GM21717 (cell line): ENCODE results near the gene TTC9B.
"Not testable (repeated sequence)": the region's sequence is repeated elsewhere in the genome, so short reads cannot be mapped to it uniquely, and the experiment has no call there.

ENCODE experiments used
- ATAC-seq: cut with Tn5 transposase; IDR thresholded peaks from one replicate; pipeline ENCODE4 v1.9.1; 2021; ENCODE audit warnings: mild to moderate bottlenecking, moderate library complexity; ENCODE audit not compliant: unreplicated experiment

The TTC9B gene

DNA sequence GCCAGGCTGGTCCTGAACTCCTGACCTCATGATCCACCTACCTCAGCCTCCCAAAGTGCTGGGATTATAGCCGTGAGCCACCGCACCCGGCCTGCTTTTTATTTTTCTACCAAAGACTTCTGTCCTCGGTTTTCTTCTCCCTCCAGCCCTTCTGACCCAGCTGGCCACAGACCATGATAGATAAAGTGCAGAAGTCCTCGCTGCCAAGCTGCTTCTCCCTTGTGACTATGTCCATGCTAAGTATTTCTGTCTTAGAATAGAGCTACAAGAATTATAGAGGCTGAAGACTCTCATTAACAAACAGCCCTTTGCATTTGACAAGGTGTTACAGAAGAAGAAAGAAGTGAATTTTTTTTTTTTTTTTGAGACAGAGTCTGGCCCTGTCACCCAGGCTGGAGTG is 42.4 kb downstream of the TTC9B start:
- ATAC-seq, result no peak

DNA sequence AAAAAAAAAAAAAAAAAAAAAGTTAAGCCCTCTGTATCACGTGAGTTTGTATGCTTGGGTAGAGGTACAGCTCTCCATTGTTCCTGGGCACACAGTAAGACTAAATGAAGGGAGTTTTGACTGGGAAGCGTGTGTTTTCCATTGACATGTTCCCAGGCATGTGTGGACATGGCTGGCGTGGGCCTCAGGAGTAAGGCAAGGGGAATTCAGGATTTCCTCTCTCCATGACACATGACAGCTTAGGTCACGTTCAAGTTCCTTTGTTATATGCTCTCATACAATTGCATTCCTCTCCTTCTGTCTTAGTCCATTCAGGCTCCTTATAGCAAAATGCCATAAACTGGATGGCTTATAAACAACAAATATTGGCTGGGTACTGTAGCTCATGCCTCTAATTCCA is 44.1 kb downstream of the TTC9B start:
- no peak for ATAC-seq

DNA sequence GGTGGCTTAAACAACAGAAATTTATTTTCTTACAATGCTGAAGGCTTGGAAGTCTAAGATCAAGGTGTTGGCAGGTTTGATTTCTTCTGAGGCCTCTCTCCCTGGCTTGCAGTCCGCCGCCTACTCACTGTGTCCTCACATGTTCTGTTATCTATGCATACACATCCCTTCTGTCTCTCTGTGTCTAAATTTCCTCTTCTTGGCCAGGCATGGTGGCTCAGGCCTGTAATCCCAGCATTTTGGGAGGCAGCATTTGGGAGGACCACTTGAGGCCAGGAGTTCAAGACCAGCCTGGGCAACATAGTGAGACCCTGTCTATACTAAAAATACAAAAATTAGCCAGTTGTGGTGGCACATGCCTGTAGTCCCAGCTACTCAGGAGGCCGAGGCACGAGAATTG is 46.9 kb downstream of the TTC9B start:
- not testable (repeated sequence) for ATAC-seq

DNA sequence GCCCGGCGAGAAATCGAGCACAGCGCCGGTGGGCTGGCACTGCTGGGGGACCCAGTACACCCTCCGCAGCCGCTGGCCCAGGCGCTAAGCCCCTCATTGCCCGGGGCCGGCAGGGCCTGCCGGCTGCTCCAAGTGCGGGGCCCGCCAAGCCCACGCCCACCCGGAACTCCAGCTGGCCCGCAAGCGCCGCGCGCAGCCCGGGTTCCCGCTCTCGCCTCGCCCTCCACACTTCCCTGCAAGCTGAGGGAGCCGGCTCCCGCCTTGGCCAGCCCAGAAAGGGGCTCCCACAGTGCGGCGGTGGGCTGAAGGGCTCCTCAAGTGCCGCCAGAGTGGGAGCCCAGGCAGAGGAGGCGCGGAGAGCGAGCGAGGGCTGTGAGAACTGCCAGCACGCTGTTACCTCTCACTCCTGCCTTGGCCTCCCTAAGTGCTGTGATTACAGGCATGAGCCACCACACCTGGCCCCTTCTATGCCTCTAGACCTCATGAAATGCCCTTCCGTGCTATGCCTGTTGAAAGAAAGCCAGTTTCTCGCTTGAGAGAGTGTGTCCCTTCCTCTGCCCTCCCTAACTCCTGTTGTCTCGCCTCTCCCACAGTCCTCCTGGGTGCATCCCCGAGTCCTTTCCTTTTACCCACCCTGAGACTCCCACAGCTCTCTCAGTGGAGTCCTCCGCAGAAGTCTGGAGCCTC is 47.7 kb downstream of the TTC9B start:
- not testable (repeated sequence) for ATAC-seq

DNA sequence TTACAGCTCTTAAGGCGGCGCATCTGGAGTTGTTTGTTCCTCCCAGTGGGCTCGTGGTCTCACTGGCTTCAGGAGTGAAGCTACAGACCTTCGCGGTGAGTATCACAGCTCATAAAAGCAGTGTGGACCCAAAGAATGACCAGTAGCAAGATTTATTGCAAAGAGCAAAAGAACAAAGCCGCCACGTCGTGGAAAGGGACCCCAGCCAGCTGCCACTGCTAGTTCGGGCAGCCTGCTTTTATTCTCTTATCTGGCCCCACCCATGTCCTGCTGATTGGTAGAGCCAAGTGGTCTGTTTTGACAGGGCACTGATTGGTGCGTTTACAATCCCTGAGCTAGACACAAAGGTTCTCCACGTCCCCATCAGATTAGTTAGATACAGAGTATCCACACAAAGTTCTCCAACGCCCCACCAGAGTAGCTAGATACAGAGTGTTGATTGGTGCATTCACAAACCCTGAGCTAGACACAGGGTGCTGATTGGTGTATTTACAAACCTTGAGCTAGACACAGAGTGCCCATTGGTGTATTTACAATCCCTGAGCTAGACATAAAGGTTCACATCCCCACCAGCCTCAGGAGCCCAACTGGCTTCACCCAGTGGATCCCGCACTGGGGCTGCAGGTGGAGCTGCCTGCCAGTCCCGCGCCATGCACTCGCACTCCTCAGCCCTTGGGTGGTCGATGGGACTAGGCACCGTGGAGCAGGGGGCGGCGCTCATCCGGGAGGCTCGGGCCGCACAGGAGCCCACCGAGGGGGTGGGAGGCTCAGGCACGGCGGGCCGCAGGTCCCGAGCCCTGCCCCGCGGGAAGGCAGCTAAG is 48.5 kb downstream of the TTC9B start:
- ATAC-seq, result not testable (repeated sequence)
